ENCODE data around the gene TMEM80.
"Not testable (repeated sequence)": the region's sequence is repeated elsewhere in the genome, so short reads cannot be mapped to it uniquely, and the experiment has no call there.

TMEM80 gene

DNA sequence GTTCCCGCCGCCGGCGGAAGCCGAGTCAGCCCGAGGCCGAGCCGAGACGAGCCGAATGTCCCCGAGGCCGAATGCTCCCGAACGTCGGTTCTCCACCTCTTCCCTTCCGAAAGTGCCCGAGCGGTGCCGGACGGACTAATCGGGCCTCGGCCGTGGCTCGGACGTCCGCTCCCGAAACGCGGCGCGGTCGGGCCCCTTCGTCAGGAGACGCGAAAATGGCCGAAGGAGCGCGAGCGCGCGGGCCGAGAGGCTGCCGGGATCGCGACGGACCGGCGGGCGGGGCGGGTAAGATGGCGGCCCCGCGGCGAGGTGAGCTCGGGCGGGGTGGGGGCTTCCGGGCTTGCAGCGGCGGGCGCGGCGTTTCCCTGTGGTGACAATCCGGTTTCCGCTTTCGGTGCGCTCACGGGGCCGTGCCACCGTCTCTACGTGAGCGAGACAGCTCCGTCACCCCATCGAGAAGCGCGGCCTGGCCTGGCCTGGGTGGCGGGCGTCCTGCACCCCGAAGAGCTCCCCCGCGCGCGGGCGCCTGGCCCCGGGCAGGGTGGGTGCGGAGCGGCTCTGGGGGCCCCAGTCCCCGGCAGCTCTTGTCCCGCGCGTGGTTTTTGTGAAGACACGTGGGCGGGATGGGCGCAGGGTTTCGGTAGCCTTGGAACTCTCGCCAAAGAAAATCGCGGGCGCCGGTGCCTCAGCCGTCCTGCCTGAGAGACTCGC lies at the start of gene TMEM80:
Gene TMEM80 (plus strand): TSS at position 279 of the 711 bp plus-strand sequence. CDS start 12 bp downstream, at position 291.
- peak; percentile 98 to 99 for DNase-seq

DNA sequence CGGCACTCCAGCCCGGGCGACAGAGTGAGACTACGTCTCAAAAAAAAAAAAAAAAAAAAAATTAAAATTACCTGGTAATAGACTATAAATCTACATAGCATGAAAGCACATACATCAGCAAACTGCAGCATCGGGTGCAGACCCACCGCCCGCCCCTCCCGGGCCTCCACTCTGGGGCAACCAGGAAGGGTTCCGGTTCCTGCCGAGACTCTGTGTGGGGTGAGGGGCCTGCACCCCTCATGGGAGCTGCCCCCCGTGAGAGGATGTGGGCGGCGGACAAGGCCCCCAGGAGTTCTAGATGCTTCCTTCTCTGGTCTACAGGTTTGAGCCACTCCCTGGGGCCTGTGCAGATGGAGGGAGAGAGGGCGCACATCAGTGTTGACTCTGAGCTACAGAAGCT lies 49.4 kb upstream of the TMEM80 start:
- no peak for DNase-seq

DNA sequence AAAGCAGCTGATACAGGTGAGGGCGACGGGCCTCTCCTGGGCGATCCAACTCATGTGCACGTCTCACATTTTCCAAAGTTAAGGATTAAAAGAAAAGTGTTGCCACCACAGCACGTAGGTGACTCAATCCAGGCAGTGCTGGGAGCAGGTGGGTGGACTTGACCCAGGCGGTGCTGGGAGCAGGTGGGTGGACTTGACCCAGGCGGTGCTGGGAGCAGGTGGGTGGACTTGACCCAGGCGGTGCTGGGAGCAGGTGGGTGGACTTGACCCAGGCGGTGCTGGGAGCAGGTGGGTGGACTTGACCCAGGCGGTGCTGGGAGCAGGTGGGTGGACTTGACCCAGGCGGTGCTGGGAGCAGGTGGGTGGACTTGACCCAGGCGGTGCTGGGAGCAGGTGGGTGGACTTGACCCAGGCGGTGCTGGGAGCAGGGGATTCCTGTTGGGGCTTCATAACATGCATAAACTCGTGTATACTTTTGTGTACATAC lies 47.9 kb upstream of the TMEM80 start:
- DNase-seq = not testable (repeated sequence)

DNA sequence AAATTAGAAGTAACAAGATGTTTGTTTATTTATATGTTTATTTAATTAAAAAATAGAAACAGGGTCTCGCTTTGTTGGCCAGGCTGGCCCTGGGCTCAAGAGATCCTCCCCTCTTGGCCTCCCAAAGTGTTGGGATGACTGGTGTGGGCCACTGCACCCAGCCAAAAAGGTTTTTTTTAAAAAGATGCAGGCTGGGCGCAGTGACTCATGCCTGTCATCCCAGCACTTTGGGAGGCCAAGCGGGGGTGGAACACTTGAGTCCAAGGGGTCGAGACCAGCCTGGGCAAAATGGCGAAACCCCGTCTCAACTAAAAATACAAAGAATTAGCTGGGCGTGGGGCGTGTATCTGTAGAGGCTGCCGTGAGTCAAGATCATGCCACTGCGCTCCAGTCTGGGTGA lies 45.1 kb upstream of the TMEM80 start:
- no peak for DNase-seq

DNA sequence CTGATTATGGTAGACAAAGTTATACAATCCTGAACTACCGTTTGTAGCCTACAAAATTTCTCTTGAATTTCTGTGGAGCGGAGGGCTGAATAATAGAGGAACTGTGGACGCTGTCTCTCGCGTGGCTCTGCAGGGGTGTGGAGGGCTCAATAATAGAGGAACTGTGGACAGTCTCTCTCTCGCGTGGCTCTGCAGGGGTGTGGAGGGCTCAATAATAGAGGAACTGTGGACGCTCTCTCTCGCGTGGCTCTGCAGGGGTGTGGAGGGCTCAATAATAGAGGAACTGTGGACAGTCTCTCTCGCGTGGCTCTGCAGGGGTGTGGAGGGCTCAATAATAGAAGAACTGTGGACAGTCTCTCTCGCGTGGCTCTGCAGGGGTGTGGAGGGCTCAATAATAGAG lies 42.5 kb upstream of the TMEM80 start:
- DNase-seq = peak in 1 of 2 donors; percentile 14

DNA sequence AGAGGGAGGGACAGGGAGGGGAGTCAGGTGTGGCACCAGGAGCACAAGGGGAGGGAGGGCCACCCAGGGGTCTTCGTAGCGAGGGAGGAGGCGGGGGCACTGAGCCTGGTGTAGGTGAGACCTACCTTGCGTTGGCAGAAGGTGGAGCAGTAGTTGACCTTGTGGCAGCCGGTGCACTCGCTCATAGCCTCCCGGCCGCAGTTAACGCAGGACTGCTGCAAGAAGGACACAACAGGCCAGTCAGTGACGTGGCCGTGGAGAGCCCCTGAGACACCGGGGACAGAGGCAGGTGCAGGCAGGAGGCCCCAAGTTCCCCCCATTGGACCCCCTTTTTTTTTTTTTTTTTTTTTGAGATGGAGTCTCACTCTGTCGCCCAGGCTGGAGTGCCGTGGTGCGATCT lies 41.8 kb upstream of the TMEM80 start:
- DNase-seq = no peak

DNA sequence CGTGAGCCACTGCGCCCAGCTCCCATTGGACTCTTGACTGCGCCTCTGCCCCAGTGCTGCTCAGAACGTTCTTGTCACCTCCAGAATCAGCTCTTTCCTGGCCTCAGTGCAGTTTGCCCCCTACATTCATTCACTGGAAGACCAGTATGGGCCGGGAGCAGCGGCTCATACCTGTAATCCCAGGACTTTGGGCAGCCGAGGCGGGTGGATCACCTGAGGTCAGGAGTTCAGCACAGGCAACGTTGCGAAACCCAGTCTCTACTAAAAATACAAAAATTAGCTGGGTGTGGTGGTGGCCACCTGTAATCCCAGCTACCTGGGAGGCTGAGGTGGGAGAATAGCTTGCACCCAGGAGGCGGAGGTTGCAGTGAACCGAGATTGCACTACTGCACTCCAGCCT lies 41.2 kb upstream of the TMEM80 start:
- not testable (repeated sequence) for DNase-seq

DNA sequence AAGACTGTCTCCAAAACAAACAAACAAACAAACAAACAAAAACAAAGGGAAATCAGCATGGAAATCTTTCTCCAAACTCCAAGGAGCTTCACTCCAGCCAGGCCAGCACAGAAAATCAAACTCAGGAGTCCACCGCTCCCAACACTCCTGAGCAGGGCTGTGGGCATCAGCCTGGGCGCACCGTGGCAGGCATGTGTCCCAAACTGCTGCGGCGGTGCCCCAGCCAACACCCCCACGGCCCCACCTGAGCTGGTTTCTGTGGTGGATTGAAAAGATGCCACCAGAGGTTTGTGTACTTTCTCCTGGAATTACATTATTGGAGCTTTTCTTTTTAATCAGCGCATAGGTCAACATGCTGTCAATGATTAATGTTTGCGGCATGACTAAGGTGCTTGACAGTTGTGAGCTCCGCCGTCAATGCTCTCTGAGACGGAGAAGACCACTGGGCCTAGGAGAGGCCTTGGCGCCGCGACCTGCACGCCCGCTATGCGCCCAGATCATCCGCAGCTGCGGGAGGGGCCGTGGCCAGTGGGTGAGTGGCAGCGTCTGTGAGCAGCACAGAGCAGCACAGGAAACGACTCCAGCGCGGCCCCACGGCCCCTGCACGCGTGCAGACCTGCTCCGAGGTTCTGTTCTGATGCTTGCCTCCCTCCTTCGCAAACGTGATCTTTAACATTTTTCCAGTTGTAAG lies 40.4 kb upstream of the TMEM80 start:
- DNase-seq = no peak

DNA sequence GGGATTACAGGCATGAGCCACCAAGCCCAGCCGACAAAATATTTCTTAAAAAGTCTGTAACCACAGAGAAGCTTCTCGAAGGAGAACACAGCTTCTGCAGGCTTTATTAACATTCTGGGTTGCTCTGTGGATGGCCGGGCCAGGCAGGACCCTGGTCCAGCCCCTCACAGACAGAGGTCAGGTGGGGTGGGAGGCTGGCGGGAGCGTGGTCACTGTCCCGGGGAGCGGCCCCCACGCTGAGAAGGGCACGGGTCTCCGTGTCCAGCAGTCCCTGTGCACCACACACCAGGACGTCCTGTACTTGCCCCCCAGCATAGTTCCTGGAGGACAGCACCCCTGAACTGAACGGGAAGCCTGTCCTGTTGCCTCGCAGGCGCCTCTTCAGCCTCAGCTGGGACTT lies 39.2 kb upstream of the TMEM80 start:
- no peak for DNase-seq

DNA sequence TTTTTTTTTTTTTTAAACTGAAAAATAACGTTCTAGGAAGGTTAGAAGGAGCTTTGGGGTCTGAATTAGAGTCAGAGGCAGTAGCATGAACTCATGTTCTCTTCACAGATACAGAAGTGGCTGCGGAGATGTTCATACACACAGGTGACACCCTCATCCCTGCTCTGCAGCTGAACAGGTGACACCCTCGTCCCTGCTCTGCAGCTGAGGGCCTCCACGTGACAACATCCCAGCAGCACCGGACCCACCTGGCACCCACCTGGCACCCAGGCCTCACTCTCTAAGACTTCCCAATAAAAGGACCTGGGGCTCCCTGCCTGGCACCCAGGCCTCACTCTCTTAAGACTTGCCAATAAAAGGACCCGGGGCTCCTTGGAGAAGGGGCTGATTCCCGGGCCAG lies 38.8 kb upstream of the TMEM80 start:
- no peak for DNase-seq

DNA sequence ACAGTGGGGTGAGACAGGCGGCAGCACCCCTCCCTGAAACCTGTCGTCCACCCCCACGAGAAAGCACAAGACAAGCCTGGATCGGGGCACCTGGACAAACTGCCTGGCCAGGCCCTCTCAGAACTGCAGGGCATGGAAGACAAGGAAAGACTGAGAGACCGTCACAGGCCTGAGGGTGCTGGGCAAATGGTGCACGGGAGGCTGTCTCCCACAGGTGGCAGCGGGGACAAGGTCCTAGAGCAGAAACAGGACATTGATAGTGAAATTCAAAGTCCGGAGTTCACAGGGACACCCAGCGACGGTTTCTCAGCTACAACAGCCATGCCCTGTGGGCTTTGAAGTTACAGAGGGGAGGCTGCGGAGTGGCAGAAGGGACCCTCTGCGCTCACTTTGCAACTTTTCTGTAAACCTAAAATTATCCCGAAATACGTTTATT lies 37.9 kb upstream of the TMEM80 start:
- DNase-seq = no peak

DNA sequence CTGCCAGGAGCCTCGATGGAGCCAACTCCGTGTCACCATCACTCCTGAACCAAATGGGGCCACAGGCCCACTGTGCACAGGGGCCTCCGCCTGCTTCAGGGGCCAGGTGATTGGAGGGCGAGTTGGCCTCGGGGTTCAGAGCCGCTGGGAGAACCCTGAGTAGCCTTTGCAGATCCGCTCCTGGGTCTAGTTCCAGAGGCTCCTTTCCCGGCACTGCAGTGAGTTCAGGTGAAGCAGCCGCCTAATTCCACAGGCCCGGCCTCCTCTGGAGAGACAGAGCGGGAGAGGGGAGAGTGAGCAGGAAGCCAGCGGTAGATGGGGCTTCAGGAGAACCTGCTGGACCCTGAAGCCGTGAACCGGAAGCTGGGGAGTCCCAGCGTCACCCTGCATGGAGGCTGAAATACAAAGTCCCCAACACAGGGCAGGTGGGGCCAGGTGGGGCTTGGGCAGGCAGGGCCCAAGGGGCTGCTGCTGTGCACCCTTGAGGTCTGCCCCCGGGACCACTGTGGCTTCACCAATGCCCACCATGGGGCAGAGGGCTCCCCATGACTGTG lies 36.0 kb upstream of the TMEM80 start:
- DNase-seq = no peak

DNA sequence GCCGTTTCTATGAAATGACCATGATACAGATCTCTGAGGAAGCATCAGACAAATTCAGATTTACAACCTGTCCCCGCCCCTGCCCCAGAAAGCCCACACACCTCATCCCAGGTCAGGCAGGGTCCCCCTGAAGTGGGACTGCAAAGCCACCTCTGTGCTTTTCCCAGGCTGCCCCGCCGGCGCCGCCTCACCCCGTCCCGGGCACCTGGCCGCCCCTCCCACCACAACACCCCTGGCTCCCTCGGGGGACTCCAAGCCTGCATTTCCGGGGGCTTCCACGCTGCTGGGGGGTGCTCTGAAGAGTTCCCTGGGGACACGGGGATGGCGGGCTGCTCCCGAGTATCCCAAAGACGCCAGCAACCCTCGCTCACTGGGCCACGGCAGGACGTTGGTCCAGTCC lies 35.3 kb upstream of the TMEM80 start:
- DNase-seq = no peak

DNA sequence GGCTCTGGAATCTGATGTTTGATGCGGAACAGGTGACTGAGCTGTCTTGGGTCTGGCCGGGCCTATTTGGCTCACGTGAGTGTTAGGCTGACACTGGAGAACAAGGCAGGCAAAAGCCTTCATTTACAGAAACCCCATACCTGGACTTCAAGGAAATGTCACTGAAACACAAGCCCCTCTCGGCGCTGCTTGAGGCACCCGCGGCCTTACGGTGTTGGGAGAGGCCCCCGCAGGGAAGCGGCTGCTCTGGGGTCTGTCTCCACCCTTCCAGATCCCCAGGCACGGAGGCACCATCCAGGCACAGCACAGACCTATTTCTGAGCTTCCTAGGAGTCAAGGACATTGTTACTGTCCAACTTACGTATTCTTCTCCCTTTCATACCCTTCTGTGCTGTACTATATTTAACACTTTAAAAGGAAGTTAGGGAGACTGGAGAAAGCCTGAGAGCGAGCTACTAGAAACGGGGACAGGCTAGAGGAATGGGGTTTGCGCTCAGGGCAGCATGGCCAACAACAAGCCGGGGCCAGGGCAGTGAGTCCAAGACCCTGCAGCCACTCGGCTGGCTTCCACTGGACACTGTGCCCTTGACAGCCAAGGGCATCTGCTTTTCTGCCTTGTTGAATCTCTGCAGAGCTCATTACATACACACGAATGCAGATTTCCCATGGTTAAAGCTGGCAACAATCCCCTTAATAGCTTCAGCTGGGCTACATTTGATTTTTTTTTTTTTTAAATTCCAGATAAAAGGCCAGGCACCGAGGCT lies 34.8 kb upstream of the TMEM80 start:
- DNase-seq = no peak

DNA sequence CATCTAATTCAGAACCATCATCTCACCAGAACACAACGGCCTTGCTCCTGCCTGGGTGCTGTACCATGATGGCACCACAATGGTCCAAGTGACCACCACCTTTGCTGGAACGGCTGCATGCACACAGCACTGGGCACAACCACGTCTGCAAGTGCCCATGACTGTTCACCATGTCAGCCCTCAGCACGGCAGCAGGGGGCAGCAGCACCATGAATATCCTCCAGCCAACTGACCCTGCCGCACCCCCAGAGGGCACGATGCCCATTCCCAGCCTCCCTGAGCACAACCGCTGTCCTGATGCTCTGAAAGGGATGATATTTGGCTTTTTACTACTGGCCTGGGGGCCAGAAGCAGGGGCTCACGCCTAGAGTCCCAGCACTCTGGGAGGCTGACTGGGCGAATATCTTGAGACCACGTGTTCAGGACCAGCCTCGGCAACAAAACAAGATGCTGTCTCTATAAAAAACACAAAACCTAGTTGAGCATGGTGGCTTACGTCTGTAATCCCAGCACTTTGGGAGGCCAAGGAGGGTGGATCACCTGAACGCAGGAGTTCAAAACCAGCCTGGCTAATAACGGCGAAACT lies 32.8 kb upstream of the TMEM80 start:
- DNase-seq = peak; percentile 16 to 67

DNA sequence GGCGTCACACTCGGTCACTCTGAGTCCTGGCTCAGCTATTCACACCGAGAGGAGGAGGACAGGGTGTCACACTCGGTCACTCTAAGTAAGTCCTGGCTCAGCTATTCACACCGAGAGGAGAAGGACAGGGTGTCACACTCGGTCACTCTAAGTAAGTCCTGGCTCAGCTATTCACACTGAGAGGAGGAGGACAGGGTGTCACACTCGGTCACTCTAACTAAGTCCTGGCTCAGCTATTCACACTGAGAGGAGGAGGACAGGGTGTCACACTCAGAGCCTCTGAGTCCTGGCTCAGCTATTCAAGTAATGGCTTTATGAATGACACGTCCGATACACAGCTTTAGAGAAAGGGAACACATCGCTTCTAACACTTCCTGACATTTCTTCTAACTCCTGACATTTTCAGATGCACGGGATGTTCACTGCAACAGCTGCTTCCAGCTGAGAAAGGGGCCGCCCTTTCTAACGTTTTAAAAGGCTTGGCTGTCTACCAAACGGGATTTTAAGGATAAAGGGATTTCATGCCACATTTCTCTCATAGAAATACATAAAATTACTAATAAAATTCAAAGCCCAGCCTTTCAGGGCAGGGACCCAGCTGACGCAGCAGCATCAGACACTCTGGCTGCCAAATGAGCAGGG lies 30.4 kb upstream of the TMEM80 start:
- DNase-seq = no peak

DNA sequence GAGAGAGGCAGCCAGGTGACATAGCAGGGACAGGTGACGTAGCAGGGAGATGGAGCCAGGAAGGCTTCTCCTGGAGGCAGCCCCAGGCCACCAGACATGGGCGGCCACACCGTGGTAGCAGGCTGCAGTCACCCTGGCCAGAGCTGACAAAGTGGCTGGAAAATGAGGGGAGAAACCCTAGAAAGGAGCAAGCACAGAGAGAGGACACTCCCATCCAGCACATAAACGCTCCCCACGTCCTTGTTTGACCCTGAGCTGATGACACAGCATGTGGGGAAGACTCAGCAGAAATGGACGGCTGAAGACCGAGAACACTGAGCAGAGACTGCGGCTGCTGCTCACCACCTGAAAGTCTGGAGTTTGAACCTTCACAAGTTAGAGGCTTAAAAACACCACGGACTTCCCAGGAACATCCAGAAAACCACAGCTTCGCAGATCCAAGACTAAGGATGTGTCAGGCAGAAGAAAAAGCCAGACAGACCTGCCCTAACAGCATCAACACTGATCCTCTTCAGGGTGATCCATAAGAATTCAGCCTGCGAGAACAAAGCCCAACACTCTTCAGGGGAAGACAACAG lies 29.8 kb upstream of the TMEM80 start:
- no peak for DNase-seq

DNA sequence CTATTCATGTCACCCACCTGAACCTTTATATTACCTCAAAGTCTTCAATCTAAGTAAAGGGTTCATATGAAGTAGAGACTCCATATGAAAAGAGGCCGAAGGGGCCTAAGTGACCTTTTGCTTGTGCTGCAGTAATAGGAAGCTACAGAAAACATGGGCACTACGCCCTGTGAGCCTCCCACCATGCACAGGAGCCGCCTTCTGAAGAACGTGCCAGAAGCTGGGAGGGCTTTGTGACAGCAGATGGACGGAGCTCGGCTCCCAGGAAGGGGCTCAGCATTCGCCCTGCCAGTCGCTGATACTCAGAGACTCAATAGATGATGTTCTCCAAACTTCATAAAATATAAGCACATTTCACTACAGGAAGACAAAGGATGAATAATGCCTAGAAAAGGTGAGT lies 21.8 kb upstream of the TMEM80 start:
- no peak for DNase-seq

DNA sequence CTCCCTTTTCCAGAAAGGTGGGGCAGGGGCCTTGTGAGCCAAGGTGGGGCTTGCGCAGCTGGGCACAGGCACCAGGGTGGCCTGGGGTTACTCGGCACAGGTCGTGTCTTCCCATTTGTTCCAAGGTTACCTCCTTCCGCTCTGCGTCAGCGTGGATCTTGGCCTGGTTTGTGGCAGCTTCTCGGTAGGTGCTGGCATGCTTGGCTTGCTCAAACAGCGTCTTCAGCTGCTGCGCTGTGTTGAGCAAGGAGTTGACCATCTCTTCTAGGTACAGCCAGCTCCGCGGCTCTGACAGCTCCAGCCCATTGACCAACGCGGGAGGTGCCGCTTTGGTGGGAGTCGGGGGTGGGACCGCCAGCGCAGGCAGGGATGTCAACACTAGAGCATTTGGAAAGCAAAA lies 21.2 kb upstream of the TMEM80 start:
- no peak for DNase-seq

DNA sequence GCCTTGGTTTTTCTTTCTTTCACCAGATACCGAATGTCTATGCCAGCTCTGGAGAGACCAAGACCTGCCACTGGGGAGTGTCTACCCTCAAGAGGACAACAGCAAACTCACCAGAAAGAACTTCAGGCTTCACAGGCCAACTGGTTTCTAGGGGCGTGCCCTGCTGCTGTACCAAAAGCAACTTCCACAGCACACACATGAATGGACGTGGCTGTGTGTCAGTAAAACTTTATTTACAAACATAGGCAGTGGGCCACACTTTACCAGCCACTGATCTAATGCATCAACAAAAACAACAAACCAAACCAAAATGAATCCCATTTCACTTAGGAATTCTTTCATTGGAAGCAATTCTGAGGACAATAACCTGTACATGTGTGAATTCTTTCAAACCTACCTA lies 17.3 kb upstream of the TMEM80 start:
- no peak for DNase-seq

DNA sequence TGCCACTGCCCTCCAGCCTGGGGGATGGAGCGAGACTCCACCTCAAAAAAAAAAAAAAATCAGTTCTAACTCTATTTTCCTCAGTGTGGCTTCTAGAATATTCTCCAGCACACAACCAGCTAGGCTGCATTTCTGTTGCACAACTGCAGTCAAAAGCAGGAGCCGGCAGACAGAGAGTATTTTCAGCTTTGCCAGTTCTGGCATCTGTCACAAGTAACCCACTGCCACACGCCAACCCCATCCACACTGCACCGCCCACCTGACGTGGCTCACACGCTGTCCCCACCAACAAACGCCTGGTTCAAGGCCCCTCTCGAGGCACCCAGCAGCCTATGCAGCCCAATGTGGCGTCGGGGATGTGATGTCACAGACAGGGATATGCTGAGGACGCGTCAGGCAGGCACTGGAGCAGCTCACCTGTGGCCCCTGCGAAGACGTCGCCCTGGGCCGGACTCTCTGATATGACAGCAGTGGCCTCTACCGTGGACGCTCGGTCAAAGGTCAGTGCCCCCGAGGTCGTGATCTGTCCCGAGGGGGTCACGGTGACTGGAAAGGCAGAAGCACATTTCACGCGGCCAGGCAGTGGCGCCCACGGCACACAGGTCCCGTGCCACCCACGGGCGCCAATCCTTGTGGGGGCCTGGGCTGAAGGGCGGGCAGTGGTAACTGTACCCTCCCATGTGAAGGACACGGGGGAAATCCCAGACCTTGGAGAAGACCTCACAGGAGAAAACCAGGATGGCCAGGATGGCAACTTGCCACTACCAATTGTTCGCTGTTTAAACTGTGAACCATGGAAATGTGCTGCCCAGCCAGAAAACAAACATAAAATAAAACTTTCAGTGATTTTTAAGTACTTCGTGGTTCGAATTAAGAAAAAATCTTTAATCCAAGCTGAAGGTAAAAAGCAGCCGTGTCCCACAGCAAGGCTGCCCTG lies 16.1 kb upstream of the TMEM80 start:
- no peak for DNase-seq
